GM13976 (cell line): Measurements from ENCODE around the gene PHF2.

ENCODE experiments used
- DNase-seq: peaks from one replicate; pipeline ENCODE4 v3.0.0; 2012; ENCODE audit warnings: low spot score
- in situ Hi-C: fragments of 300-500 bp; cut with MboI; formaldehyde crosslinking; loops from one replicate; pipeline ENCODE4 v1.12.0; 2022; ENCODE audit warnings: low sequenced_read_pairs, mixed read lengths, inconsistent platforms; ENCODE audit not compliant: unreplicated experiment
- TF ChIP-seq, protein P1 (sequence below): IDR thresholded peaks from 2 replicates; pipeline ENCODE4 v1.5.1; 2012; ENCODE audit warnings: borderline replicate concordance, mild to moderate bottlenecking; ENCODE audit not compliant: insufficient read depth; ENCODE audit errors: extremely low read depth, missing control alignments, control extremely low read depth

Gene PHF2

DNA sequence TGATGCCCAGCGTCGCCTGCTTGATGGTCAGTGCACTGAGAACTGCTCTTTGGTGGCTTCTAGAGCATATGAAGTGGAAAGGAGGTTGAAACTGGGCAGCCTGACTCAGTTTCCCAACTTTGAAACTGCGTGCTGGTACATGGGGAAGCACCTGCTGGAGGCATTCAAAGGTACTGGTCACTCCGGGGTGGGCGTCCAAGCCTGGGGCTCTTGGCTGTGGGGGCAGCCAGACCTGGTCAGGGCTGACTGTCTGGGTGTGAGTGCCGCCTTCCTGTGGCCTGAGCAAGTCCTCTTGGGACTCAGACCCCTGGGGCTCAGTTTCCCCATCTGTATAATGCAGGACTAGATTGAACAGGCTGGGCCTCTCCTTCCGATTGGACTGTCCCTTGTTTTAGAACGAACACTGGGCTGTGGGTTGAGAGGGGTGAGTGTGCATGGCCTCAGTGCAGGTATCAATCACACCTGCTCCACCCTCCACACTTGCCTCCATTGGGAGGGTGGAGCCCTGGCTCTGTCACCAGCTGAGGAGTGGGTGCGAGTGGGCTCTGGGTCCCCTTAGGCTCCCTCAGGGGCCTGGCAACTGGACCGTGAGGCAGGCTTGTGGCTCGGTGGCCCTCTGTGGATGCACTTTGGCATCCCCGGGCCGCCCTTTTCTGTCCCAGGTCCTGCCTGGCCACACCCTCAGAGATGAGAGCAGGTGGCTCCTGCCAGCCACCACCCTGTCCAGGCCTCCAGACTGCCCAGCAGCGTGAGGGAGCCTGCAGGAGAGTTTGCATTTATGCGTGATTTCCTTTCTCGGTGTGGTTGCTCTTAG lies 80.2 kb downstream of the PHF2 start:
- in situ Hi-C loops = no loop called here
- TF ChIP-seq, protein P1, sequence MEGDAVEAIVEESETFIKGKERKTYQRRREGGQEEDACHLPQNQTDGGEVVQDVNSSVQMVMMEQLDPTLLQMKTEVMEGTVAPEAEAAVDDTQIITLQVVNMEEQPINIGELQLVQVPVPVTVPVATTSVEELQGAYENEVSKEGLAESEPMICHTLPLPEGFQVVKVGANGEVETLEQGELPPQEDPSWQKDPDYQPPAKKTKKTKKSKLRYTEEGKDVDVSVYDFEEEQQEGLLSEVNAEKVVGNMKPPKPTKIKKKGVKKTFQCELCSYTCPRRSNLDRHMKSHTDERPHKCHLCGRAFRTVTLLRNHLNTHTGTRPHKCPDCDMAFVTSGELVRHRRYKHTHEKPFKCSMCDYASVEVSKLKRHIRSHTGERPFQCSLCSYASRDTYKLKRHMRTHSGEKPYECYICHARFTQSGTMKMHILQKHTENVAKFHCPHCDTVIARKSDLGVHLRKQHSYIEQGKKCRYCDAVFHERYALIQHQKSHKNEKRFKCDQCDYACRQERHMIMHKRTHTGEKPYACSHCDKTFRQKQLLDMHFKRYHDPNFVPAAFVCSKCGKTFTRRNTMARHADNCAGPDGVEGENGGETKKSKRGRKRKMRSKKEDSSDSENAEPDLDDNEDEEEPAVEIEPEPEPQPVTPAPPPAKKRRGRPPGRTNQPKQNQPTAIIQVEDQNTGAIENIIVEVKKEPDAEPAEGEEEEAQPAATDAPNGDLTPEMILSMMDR = no peak
- DNase-seq = no peak

GRCh38 chr9:93657331-93658111 lies 81.1 kb downstream of the PHF2 start:
- DNase-seq = no peak
- TF ChIP-seq, protein P1 = no peak
- in situ Hi-C loops = no loop called here

GRCh38 chr9:93658184-93658925 lies 82.0 kb downstream of the PHF2 start:
- in situ Hi-C loops = no loop called here
- no peak for DNase-seq
- TF ChIP-seq, protein P1 = no peak

- in situ Hi-C loops = no loop called here
- no peak for DNase-seq
- TF ChIP-seq, protein P1 = no peak
Observed at GRCh38 chr9:93659044-93659836, 82.9 kb downstream of the PHF2 start.

GRCh38 chr9:93659837-93660177 lies 83.4 kb downstream of the PHF2 start:
- TF ChIP-seq, protein P1 = no peak
- DNase-seq = no peak
- in situ Hi-C loops = no loop called here
